ENCODE data around the gene NTSR1.
"Not testable (repeated sequence)": the region's sequence is repeated elsewhere in the genome, so short reads cannot be mapped to it uniquely, and the experiment has no call there.

Gene NTSR1

DNA sequence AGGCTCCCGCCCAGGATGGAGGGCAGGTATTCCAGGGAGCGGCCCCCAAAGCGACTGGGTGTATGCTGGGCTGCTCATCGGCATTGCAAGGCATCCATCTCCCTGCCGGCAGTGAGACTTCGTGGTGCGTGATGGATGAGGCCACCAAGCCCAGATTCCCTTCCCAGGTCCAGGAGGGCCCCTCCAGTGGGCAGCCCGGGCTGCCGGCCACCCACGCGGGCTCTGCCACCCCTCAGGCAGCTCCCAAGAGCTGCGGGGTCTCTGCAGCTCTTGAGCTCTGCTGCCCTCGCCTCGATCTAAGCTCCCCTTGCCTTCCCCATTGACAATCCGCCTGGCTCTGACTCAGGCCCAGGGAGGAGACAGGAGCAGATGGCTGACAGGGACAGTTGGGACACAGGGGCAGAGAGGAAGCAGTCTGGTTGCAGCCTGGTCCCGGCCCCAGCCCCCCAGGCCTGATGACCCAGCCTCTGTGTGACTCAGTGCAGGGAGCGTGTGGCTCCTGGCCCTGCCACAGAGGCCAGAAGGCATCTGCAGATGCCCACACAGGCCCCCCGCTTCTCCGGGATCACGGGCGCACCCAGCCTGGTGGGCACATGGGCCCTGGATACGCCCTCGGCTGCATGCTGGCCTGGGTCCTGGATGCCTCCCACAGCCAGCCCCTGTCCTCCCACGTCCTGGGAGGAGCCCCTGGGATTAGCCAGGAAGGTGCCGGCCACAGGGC, 33.3 kb upstream of the NTSR1 start:
- DNase-seq, result no peak

DNA sequence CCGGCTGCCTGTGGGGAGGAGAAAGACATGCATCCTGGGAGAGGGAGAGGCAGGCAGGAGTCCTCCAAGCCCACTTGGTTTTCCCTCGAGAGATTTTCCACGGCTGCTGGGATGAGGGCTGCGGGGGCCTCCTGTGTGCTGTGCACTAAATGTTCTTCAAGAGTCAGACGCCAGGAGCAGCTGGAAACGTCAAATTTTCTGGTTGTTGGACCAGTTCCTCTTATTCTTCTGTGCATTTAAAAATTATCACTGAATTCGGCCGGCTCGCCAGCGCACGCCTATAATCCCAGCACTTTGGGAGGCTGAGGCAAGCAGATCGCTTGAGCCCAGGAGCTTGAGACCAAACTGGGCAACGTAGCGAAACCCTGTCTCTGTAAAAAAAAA, 32.8 kb upstream of the NTSR1 start:
- no peak for DNase-seq

DNA sequence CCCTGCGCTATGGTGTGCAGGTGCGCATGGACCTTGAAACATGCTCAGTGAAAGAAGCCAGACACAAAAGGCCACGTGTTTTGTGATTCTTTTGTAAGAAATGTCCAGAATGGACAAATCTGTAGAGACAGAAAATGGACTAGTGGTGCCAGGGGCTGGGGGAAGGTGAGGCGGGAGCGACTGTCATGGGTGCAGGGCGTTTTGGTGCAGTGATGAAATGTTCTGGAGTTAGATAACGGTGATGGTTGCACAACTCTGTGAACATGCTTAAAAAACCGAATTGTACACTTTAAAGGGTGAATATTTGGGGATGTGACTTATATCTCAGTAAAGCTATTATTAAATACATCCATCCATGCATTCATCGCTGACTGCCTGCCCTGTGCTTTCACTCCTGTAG, 31.7 kb upstream of the NTSR1 start:
- DNase-seq, result no peak

DNA sequence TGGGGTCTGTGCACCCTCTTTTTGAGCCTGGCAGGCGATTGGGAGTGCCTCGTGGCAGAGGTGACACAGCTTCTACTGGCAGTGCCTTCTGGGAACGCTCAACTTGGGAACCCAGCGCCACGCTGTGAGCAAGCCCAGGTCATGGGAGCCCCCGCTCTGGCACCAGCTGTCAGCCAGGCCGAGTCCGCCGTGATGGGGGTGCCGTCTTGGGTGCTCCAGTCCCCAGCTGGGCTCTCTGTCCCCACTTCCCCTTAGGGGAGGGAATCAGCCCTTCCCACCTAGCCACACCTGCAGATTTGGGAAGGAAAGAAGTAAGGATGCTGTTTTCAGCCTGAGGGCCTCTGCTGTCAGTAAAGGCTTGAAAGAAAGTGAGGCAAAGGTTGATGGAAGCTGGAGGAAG, 31.0 kb upstream of the NTSR1 start:
- DNase-seq, result no peak

DNA sequence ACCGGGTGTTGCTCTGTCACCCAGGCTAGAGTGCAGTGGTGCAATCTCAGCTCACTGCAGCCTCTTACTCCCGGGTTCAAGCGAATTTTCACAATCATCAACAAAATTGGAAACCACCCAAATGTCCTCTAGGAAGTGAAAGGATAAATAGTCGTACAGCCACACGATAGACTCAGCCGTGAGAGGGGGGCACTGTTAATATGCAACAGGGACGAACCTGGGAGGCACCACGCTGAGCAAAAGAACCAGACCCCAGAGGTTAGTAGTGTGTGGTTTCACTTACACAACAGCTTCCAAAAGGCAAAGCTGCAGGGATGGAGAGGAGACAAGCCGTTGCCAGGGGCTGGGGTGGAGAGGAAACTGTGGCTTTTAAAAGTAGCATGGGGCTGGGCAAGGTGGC, 30.1 kb upstream of the NTSR1 start:
- DNase-seq, result no peak

DNA sequence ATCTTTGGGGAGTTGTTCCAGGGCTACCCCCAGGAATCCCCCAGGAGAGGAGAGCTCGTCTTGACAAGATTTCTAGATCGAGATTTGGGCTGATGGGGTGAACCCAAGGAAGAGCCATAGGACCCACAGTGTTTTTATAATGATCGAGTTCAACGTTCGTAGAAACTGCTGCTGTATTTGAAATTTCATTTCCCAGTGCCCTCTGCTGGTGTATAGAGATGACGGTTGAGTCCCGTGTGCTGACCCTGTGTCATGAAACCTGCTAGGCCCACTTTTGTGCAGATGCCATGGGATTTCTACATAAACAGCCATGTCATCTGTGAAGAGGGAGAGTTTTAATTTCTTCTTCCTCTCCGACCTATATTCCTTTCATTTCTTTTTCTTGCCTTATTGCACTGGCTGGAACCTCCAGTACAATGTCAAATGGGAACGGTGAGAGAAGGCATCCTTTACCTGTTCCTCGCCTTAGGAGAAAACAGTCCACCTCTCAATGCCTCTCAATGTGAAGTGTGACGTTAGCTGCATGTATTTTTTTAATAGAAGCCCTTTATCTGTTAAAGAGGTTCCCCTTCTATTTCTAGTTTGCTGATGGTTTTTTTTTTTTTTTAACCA, 28.6 kb upstream of the NTSR1 start:
- DNase-seq, result no peak

DNA sequence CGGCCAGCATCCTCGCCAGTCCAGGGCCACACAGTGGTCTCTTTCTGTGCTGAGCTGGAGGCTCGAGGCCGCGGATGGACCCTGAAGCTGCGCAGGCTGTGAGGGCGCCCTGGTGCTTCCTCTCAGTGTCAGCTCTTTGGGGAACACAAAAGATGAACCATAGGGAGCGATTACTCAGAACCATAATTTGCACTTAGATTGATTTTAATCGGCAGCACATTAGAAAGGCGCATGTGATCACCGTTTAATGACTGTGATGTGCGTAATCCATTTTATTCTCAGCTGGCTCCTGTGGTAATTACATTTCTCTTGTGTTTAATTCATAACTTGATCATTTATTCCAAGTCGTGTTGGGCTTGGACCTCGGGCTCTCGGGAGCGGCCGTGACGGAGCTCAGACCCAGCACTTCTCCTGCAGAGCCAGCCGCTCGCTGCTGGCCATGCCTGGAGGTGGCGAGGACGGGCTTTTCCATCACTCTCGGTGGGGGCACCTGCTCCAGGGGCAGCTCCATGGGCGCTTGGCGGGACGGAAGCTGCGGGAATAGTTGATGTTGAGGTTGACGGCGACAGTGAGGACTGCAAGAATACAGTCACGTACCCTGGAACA, 25.6 kb upstream of the NTSR1 start:
- DNase-seq, result no peak

DNA sequence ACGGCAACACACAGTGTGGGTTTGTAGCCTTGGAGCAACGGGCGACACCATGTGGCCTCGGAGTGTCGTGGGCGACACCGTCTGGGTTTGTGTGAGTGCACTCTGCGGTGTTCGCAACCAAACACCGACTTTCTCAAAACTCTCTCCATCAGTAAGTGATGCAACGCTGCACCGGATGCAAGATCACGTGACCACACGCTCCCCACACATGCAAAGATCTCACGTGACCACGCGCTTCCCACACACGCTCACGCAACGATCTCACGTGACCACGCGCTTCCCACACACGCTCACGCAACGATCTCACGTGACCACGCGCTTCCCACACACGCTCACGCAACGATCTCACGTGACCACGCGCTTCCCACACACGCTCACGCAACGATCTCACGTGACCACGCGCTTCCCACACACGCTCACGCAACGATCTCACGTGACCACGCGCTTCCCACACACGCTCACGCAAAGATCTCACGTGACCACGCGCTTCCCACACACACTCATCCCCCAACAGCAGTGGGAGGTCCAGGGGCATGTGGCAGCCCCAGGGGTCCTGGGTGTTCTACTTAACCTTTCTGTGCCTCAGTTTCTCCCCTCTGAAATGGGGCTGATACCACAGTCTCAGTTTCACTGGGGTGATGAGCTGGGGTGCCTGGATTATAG, 24.8 kb upstream of the NTSR1 start:
- not testable (repeated sequence) for DNase-seq

DNA sequence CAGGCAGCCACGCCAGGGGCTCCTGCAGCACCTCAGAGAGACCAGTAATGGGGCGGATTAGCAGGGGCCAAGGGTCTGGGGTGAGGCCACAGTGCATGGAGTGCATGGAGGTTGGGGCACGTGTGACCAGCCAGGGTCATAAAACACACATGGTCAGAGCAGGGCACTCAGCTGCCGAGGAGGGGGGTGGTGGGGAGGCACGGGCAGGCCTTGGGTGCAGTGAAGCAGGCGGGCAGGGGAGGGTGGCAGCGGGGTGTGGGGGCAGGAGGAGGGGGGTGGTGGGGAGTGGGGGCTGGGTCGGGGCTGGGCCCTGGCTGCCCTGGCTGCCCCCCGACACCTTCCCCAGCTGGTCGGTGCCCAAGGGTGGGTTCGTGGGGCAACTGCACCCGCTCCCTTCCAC, 23.7 kb upstream of the NTSR1 start:
- DNase-seq, result no peak

DNA sequence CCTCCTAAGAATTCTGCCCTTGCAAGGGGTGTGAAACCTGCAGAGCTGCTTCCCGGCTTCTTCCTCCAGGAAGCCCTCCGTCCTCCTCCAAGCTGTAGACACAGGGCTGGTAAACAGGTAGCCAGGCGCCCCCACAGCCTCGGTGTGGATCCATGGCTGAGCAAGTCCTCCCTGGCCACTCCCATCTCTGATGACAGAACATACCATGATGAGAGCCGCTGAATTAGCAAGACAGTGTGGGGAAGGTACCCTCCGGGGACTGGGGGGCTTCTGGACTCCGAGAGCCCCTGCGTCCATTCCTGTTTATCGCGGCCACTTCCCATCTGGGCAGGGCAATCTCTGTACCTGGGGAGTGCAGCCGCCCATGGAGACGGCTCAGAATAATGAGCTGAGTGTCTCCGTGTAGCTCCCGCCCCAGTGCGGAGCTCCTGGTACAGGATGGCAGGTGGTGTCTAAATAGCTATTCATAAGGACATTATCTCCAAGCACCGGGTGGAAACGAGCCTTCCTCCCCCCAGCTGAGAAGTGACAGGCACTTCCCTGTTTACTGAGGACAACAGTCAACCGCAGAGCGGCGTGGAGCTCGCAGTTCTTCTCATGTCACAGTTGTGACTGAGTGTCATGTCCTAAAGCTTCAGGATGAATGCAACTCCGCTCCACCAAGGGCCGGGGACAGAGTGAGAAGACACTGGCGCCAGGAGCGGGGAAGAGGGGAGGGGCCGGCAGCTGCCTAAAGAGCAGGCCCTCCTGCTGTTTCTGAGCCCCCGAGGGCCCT, 22.7 kb upstream of the NTSR1 start:
- peak; percentile 68 to 79 for DNase-seq

DNA sequence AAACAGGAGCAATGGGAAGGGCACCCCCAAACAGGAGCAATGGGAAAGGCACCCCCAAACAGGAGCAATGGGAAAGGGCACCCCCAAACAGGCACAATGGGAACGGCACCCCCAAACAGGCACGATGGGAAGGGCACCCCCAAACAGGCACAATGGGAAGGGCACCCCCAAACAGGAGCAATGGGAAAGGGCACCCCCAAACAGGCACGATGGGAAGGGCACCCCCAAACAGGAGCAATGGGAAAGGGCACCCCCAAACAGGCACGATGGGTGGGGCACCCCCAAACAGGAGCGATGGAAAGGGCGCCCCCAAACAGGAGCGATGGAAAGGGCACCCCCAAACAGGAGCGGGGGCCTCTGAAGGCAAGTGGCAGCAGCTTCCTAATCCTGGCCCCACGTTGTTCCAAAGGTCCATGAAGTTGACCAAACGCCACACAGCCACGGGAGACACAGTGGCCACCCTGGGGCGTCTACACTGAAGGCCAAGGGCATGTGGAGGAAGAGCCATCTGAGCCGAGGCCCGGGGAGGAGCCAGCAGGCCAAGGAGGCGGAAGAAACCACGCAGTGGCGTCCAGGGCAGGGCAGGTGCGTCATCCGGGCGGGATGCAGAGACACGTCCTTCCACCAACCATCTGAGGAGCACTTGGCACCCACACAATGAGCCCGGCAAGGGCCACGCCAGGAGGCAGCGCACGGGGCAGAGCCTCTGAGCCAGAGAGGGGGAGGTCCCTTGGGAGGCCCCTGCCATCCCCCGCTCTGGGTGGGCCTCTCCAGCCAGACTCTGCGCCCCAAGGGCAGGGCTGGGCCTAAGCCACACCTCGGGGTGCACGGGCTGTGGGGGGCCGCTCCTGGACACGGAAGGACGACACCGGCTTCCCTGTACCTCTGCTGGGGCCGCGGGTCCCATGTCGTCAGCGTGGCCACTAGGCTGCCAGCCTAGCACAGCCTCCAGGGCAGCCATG, 21.5 kb upstream of the NTSR1 start:
- DNase-seq, result no peak

DNA sequence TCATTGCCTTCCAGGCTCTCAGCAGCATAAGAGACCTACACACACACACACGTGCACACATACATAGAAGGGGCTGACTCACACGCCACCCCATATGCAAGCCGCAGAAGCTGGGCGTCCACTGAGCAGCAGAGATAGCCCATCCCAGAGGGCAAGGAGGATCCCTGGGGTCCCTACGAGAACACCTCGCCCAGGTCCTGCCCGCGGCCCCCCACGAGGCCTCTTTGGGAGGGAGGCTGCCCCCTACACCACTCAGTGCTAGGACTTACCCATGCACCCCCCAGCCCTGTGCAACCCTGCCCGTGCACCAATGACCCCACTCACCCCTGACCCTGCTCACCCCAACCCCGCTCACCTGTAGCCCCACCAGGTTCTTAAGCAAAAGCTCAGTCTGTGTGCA, 20.6 kb upstream of the NTSR1 start:
- no peak for DNase-seq

DNA sequence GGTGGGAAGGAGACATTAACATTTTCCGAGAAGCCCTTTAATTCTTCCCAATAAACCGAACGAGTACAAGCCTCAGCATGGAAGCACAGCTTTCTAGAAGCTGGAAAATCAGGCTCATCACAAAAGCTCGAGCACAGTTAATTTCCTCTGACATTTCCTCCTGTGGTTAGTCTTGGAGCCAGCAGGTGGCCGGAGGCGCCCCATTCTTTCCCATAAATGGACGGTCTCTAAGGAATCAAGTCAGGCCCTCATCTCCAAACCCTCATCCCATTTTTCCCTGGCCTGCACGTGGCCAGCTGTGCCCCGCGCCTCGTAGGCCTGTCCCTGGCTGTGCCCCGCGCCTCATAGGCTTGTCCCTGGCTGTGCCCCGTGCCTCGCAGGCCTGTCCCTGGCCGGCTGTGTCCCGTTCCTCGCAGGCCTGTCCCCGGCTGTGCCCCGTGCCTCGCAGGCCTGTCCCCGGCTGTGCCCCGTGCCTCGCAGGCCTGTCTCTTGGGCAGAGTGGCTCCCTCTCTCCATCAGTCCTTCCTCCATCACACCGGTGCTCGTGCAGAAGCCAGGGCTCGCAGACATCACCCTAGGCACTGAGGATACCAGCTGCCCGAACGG, 19.7 kb upstream of the NTSR1 start:
- no peak for DNase-seq

DNA sequence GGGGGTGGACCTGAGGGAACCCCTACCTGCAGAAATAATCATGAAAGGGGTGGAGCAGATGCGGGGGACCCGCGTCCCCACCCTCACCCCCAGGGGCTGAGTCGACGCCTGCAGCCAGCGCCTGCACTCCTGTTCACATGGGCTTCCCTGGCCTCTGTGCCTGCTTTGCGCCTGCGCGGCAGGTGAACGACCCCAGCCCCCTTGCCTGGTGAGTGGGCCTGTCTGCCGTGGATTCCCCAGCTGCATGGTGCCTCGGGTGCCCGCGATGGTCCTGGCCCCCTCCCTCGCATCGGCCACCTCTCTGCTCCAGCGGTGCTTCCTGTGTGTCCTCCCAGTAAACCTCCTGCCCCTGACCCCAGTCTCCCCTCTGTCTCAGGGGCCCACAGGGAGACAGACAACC, 18.8 kb upstream of the NTSR1 start:
- no peak for DNase-seq

DNA sequence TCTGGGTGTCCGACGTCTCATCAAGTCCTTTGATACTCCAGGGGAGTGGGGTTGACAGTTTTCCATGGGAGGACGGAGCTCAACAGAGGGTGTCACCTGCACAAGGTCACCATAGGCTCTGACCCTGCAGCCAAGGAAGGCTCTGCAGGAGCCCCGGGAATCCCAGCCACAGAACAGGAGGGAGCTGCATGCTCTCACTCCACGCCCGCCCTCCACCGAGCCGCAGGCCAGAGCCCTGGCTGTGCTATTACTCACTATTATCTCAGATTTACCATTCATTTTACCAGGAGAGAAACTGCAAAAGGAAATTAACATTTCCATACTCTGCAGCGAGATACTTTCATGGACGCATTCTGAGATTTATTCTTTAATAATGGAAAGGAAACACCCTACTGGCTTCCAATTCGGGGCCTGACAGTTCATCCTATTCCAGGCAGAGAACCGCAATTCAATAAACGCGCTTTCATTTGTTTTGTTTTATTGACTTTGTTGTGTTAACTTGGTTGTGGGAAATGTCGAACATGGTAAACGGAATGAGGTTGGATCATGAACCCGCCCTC, 18.3 kb upstream of the NTSR1 start:
- DNase-seq, result no peak

DNA sequence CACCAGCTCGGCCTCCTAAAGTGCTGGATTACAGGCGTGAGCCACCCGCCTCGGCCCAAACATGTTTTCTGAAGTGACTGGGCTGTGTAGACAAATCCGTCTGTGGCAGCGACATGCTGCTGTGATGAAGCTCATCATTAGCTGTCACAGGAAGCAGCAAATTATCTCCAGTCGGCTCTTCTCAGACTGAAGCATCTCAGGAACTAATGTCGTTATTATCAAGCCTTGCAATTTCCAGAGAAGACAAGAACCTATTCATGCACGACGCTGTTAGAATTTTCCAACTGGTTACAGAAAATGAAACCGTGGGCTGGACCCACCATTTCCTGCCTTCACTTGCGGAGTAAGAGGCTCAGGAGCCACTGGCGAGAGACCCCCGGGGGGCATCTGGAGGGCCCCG, 17.1 kb upstream of the NTSR1 start:
- no peak for DNase-seq

DNA sequence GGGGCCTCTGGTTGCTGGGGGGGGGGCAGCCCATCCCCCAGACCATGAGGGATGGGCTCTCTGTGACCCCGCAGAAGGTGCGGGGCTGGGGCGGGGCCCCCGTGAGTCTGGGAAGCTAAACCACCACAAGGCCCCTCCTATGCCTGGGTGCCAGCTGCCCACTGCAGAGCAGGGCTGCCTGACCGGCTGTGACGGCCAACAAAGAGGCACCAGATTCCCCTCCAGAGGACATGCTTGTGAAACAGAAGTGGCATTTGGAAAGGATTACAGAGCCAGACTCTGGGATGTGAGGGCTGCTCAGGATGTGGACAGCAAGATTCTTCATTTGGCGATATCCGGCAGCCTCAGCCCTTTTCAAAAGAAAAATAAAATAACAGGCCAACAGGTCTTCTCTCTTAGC, 16.5 kb upstream of the NTSR1 start:
- DNase-seq, result no peak

DNA sequence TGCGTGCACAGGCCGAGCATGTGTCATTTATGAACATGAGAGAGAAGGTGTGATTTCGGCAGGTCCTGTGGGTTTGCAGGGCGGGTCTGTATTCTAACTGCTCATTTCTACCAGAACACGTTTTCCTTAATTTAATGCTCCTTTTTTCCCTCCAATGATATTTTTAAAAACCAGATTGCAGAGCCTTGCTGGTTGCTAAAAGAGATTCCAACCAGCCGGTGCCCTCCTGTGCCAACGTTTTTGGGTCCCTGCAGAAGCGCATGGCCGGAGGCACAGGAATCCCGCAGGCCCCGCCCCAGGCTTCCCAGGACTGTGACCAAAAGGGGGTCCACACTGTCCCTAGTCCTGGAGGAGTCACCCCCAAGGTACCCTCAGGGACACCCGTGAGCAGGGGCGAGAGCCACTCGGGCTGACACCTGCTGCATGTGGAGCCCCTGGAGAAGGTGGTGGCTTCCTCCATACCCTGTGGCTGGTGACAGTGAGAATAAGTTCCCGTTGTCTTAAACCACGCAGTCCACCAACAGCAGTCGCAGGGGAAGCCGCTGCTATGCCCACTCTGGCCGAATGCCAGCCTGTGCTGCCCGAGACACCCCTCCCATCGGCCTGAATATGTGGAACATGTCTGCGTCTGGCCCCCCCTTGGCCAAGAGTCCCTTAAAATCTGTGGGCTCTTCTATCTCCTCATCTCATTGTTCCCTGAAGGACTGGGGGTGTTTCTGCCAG, 15.7 kb upstream of the NTSR1 start:
- DNase-seq, result no peak

DNA sequence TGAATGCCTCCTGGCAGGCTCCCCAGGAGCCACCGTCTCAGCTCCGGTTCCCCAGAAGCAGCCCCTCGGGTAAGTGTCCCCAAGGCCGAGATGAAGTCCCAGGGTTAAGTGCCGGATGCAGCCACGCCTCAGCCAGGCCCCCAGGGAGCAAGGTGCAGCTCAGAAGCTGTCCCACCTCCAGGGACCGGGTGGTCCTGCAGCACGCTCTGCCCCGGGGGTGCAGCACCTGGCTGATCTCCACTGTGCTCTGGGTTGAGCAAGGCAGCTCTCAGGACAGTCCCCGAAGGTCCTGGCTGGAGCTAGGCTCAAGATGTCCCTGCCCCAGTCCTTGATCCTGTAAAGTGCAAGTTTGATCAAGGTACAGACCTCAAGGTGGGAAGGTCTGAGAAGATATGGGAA, 15.1 kb upstream of the NTSR1 start:
- DNase-seq, result no peak

DNA sequence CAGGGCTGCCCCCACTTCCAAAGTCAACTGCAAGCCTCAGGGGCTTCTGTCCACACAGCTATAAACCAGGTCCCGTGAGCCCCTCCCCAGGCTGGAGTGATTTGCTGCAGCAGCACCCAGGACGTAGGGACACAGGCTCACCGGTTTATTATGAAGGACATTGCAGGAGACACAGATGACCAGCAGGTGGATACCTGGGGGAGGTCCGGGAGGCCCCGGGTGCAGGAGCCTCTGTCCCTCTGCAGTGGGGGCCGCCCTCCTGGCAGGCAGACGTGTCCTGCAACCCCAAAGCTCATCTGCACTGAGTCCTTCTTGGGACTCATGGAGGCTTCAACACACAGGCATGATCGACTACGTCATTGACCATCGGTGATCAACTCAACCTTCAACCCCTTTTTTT, 14.5 kb upstream of the NTSR1 start:
- DNase-seq, result no peak

DNA sequence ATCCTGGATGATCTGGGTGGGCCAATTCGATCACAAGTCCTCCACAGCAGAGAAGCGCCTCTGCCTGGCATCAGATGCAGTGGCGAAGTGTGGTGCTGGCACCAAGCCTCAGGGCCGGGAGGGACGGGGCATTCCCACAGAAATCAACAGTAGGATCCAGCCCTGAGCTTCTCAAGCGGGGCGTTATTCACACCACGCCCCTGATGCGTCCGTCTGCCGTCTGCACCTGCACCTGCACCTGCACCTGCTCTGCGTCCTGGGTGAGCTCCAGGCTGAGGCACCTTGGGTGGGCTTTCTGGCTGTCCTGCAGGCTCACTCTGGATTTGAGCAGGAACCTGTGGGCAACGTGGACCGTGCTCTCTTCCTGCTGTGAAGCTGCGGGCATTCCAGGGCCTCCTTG, 13.8 kb upstream of the NTSR1 start:
- DNase-seq, result no peak

Data from SHP77 (cell line).